GM20431 (cell line): ENCODE measurements around the gene MKNK1.

Experiments used
- in situ Hi-C: fragments of 300-500 bp; cut with MseI, MboI; formaldehyde crosslinking; loops from one replicate; pipeline ENCODE4 v1.15.0; 2020; ENCODE audit warnings: low sequenced_read_pairs; ENCODE audit not compliant: unreplicated experiment

The MKNK1 gene

GRCh38 chr1:46619656-46620258, 15.7 kb upstream of the MKNK1 start:
- in situ Hi-C loops = no loop called here

DNA sequence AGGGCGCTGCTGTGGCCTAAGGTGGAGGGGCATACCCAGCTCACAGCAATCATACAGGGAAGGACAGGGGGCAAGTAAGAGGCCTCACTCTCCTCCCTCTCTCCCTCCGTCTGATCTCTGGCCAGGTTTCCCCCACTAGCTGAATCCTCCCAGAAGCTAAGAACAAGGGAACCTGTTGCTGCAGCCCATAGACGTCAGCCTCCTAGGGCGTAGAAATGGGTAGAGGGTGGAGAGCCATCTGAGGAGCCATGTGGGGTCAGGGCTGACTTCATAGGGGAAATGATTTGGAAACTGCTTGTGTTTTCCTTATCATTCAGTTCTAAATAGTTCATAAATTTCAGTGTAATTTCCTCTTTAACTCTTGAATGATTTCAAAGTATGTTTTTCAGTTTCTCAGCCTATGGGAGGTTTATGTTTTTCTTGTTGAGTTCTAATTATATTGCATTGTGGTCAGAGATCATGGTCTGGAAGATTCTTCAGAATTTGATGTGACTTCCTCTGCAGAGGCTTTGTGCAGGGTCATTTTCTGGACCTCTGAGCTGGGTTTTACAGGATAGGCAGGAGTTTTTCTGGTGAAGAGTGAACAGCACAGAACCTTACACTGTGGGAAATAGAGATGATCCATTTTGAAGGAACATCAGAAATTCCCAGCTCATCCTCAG, 14.8 kb upstream of the MKNK1 start:
- in situ Hi-C loops = no loop called here

GRCh38 chr1:46617833-46618232, 13.8 kb upstream of the MKNK1 start:
- in situ Hi-C loops = no loop called here

DNA sequence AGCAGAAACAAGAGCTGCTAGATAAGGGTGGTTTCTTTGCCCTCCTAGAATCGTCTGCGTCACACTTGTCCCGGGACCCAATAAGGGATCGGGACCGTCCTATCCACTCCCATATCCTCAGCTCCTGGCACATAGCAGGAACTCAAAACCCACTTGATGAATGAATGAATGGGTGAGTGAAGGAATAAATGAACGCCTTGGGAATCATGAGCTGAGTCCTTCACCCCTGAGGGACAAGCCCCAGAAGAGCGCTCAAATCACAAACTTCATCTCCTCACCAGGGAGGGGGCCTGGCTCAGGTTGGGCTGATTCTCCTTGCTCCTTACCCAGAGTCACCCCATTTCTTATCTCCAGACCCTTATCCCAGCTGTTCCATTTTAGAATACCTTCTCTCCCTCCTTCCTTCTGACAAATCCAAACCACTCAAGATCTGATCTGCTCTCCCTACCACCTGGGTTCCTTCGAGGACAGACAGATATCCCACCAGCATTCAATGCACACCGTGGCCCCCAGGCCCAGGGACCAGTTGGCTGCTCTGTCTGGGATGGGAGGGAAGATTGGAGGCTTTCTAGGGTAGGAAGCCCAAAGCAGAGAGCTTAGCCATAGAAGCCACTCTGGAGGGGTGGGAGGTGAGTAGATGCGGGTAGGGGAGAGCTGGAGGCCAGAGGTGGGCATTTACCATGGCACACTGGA, 13.2 kb upstream of the MKNK1 start:
- in situ Hi-C loops = no loop called here

GRCh38 chr1:46616277-46617107, 12.4 kb upstream of the MKNK1 start, which contains the start of gene MOB3C:
MOB3C (minus strand) TSS chr1:46616811; CDS start chr1:46613321, 3,490 bp downstream.
- in situ Hi-C loops = no loop called here

DNA sequence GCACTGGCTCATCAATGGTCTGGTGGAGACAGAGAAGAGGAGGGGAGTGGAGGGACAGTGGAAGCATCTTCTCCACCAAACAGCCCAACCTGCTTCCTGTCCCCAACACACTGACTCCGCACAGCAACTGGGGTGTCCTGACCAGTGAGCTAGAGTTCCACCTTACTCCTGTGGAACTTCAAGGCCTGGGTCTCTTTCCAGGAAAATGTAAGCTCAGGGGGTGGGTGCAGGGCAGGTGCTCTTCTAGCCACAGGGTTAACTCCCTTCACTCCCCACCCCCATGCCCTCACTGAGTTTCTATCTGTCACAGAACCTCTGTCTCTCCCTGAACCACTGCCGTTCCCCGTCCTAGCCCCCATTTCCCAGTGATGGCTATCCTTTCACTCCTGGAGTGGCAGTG, 11.7 kb upstream of the MKNK1 start:
- in situ Hi-C loops = no loop called here

- in situ Hi-C loops = no loop called here
These were observed 11.0 kb upstream of the MKNK1 start for GRCh38 chr1:46615088-46615487.

DNA sequence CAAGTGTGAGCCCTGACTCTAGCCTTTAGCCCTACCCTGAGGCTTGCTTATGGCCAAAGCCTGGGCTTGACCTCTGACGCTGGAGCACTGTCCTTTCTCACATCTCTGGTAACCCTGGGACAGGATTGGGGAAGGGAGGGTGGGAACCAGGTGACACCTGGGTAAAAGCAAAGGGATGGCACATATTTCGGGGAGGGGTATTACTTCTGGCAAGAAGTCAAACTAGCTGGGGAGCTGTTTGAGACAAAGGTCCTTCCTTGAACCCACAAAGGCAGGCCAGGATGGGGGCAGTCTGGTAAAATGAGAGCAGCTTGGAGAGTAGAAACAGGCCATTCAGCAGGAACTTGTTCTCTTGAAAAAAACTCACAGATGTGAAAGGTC, 10.5 kb upstream of the MKNK1 start:
- in situ Hi-C loops = no loop called here

GRCh38 chr1:46613661-46614603, 9.9 kb upstream of the MKNK1 start:
- in situ Hi-C loops = no loop called here

DNA sequence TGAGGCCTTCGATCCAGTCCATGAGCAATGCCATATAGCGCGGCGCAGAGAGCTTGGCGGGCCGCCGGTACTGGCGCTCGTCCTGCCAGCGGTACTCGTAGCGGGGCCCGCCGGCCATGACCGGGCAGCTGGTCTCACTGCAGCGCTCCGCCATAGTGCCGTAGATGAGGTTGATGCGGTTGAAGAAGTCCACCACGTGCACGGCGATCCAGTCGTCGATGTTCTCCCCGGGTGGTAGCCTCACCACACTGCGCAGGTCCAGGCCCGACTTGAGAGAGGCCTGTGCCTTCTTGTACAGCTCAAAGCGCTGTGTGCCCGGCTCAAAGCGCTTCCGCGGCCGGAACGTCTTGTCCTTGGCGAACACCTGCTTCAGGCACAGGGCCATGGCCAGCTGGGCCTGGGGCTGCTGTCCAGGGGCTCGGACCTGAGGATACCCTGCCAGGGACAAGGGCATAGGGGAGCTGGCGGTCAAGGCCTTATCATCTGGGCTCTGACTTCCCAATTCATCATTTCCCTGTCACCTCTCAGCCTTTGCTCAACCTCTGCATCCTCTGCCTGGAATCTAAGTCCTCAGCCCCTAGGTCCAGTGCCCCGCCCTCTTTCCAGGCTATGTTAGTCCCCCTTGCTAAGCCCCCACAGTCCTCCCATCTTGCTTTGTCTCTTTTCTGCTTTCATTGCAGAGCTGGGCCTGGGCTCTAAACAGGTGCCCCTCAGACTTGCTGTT, 9.0 kb upstream of the MKNK1 start:
- in situ Hi-C loops = no loop called here

DNA sequence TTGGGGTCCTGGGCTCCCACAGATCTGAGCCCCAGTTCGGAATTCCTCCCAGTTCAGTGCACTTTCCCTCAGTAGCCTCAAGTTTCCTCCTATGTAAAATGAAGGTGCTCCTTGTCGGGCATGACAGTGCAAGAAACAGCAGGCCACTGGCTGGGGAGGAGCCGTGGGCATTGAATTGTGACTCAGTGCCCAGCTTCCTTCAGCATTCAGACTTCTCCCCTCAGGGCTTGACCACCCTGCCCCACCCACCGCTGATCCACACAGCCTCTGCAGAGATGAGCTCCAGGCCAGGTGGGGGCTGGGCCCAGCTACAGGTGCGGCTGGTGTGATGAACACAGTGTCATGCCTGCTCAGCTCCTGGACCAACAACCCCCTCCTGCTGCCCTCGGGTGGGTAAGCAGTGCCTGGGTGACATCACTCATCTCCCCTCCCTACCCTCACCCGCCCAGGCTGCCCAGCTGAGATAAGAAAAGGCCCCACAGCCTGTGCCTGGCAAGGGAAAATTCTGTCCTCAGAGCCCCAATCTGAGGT, 7.7 kb upstream of the MKNK1 start:
- in situ Hi-C loops = no loop called here

DNA sequence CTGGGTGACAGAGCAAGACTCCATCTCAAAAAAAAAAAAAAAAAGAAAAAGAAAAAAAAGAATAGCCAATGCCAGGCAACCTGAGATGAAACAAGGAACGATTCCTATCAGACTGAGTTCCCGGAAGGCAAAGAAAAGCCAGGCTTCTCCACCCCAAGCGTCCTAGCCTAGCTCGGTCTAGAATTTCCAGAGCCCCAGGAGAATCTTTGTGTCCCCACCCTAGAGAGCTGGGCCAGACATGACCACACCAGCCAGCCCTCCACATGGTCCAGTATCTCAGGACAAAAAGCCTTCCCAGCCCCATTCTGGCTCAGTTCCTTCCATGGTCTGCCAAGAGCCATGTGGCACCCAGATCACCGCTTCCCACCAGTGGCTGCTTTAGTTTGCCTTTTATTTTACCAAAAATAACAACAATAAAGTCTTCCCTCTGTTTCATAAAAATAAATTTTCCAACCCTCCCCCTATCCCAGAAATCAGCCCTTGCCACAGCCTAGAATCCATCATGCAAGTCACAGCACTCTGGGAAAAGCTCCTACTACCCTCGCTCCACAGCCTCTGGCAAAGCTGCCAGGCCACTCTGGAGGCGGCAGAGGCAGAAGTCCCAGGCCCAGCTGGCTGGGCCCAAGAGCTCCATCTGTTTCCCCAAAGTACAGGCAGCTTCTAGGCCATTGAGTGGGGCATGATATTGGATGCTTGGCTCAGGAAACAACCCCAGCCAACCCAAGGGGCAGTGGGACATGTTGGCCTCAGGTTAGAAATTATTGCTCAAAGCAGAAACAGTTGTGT, 3.5 kb upstream of the MKNK1 start:
- in situ Hi-C loops = no loop called here

DNA sequence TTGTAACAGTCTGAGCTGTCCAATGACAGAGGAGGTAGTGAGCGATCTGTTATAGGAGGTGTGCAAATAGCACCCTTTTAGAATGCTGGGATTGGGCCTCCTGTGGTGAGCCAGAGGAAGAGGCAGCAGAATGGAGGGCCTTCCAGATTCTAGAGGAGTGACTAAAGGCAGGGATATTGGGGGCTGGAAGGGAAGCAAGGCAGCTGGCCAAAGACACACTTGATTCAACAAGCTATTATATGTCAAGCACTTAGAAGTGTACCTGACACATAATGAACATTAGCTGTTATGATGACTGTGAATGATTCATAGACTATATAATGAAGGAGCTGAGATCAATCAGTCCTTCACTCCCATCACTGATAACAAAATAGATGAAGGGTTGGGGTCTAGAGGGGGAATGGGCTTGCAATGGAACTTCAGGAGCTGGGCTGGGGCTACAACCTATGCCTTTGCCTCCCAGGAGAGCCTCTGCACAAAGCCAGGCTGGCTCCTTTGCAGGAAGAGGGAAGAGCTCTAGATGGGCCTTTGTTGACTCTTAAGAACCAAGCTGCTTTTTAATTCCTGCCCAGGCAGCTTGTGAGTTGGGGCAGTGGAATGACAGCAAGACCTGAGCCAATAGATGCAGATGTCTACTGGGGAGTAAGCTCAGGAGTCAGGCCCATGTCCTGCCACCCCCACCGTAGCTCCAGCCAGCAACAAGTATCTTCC, 2.3 kb upstream of the MKNK1 start:
- in situ Hi-C loops = no loop called here

- in situ Hi-C loops = no loop called here
These were observed 1.2 kb upstream of the MKNK1 start for GRCh38 chr1:46605232-46605631.

GRCh38 chr1:46603481-46603857, 599 bp downstream of the MKNK1 start:
- in situ Hi-C loops = no loop called here

DNA sequence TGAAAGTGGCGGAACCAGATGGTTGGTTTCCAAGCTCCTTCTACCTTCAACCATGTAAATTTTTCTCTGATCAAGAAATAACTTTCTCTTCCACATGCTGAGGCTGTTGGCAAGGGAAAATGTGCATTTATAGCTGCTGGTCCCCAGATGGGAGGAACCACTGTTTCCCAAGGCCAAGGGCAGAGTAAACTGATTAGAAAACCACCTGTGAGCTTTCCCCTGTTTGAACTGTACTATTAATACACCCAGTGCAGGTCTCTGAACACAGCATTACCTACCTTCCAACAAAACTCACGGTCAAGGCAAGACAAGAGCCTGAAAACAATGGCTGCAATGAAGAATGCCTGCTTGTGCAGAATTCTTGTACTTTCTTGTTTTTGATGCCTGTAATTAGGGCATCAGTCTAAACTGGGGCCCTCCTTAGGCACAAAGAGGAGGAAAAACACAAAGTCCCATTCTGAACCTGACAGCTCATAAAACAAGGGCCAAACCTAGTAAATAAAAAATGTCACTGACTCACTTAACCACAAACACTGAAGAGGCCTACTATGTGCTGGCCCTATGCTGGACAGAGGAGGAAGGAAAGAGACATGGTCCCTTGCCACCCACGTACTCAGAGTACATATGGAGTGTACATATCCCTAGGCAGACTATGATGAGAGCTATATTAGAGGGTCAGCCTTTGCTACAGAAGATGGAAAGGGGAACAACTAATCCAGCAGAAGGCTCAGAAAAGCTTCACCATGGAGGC, 2.6 kb downstream of the MKNK1 start:
- in situ Hi-C loops = no loop called here
